Stimulated activated CD4-positive, alpha-beta T cell treated with anti-CD3 and anti-CD28 coated beads, Interleukin-4, amount 100 ng/mL, for 4 hours (primary cell): ENCODE measurements around the gene PPHLN1.

Source experiments
- DNase-seq, 2 experiments: peaks; one replicate each; pipeline ENCODE4 v3.0.0-alpha.2; 2020

Gene PPHLN1

DNA sequence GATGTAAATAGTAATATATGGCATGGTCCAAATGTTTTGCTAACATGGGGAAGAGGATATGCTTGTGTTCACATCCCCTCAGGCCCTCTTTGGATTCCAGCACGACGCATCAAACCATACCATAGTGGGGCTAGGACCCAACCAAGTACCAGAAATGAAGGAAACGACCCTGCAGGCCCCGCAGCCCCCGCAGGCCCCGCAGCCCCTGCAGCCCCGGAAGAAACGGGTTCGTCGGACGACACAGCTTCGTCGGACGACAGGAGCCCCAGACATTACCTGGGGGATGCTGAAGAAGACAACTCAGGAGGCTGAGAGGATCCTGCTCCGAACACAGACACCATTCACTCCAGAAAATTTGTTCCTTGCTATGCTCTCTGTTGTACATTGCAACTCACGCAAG is 119.9 kb downstream of the PPHLN1 start:
- DNase-seq: no peak

- no peak for DNase-seq
Observed at GRCh38 chr12:42446761-42447160, 120.8 kb downstream of the PPHLN1 start.

DNA sequence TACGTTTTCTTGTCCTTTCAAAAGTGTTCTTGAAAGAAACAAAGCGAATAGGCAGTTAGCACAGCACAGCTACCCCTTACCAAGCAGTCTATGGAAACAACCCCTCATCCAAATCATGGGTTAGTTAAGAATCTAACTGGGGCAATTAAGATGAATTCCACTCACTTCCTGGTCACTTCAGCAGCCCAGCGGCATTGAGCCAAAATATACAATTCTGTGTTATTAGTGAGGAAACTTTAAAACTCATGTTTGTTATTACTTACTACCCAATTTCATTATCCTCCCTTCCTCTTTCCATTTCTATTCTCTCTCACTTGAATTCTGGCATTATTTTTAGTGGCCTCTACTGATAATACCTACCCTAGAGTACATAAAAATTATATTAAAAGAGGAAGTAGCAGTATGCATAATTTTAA is 121.4 kb downstream of the PPHLN1 start:
- DNase-seq: no peak

DNA sequence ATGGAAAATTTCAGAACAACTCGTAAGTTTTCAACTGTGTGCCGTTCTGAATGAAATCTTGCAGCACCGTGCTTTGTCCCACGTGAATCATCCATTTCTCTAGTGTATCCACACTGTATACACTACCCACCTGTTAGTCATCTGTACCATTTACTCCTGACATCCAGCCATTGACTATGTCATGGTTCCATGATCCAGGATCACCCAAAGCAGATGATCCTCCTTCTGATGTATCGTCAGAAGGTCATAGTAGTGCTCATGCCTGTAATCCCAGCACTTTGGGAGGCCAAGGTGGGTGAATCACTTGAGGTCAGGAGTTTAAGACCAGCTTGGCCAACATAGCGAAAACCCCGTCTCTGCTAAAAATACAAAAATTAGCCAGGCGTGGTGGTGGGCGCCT is 122.9 kb downstream of the PPHLN1 start:
- no peak for DNase-seq

DNA sequence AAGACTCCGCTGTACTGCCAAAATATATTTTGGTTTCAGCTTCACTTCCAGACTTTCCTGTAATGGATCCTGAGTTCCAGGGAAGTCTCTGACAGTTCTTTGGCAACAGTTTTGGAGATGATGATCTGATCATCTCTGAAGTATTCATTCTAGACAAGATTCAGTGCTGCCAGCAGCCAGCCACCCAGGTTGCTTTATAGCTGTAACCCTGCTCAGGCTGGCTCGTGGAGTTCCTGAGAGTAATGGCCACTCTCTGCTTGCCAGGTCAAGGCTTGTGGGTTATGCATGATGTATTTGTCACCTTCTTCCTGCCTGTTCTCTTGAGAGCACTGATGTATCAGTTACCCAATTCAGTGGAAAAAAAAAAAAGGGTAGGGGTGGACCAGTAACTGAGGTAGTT is 124.3 kb downstream of the PPHLN1 start:
- DNase-seq: no peak

GRCh38 chr12:42458575-42458974 is 132.6 kb downstream of the PPHLN1 start:
- DNase-seq: no peak

GRCh38 chr12:42459336-42459847 is 133.4 kb downstream of the PPHLN1 start:
- DNase-seq: no peak

GRCh38 chr12:42462486-42462885 is 136.5 kb downstream of the PPHLN1 start:
- no peak for DNase-seq

DNA sequence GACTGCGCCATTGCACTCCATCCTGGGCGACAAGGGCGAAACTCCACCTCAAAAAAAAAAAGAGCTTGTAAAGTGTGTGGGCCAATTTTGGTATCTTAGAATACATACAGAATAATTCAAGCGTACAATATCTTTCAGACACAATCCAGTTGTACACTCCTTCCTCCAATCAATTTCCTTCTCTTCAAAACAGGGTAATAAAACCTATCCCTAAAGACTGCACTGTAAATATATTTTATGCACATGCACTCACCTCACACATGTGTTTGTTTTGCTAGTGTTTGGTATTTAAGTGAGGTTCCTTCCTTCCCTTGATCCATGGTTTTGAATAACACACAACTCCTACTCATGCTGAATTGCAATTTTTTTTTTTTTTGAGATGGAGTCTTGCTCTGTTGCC is 137.7 kb downstream of the PPHLN1 start:
- DNase-seq: no peak

GRCh38 chr12:42468341-42468821 is 142.4 kb downstream of the PPHLN1 start:
- DNase-seq: no peak

DNA sequence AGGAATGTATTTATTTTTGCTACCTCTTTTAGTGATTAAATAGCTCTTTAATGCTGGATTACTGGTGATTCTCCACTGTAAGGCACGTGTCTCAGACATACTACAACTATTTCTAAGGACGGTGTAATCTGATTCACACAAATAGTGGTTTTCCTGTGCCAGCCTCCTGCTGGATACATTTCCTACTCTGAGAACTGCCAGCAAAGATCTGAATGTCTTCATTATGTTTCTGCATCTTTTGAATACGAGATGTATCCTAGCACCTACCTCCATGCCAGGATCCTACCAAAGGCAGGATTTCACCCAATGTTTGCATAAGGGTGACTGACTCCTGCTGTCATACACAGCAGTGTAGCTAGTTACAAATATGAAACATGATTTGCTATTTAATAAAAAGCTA is 143.0 kb downstream of the PPHLN1 start:
- no peak for DNase-seq

DNA sequence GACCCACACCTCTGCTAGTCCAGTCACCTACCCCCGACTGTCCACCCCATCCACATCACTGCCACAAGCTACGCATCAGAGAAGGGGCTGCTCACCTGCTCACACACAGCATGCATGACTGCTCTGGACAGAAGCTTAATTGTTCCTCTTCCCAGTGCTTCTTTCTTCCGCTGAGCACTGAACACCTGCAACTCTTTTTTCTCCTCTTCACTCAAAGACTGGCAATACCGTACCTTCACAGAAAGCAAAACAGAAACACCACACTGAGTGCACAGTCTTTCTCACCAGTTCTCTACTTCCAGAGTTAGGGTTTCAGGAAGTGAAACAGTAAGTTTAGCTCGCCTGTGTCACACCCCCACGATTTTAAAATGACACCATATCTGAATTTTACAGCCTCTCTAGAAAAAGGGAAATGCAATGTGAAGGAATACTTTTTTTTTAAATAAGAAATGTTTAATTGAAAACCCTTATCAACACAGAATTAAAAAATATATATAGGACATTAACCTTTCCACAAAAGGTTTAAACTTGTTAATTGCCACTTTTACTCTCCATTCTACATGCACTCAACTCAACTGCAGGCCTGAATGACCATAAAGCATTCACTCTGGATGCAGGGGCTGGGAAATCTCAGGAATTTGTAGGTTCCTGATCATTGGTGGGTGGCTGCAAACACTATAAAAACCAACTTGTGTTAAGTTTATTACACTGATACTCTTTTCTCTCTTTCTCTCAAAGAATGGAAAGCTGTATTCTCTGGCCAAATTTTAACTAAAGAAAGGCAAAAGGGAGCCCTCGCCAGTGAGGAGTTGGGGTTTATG is 143.6 kb downstream of the PPHLN1 start:
- DNase-seq: no peak

DNA sequence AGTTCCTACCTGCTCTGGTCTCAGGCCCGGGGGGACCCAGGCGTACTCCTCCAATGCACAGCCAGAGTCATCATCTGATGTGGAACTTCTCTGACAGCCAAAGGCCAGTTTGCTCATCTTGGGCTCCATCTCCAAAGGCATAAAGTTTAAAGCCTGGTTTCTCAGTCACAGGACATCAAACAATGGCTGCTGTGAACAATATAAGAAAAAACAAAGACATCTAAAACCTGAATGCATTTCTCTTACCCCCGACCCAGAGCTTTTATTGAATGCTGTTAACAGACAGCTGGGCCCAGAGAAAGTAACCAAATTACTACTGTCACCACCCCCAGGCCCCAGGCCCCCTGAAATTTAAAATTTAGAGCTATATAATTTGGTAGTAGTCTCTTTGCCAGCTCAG is 146.4 kb downstream of the PPHLN1 start:
- DNase-seq: no peak

DNA sequence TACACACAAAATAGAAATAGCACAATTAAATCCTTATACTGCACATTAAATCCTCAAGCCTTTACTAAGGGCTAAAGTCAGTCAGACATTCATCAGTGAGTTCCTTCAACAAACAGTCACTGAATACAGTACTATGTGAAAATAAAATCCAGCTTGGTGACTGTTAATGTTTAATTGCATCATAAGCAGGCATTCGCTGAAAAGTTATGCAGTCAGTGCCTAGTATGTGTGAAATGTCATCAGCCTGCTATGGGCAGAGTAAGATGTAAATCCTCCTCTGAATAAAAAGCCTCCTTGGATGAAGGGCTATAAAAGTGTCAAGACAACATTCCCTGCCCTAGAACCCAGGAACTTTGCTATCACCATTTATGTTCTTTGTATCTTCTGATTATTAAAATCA is 147.2 kb downstream of the PPHLN1 start:
- no peak for DNase-seq

- no peak for DNase-seq
Observed at GRCh38 chr12:42473561-42473960, 147.6 kb downstream of the PPHLN1 start.

GRCh38 chr12:42474391-42474790 is 148.4 kb downstream of the PPHLN1 start:
- no peak for DNase-seq

GRCh38 chr12:42475106-42475505 is 149.1 kb downstream of the PPHLN1 start:
- no peak for DNase-seq

DNA sequence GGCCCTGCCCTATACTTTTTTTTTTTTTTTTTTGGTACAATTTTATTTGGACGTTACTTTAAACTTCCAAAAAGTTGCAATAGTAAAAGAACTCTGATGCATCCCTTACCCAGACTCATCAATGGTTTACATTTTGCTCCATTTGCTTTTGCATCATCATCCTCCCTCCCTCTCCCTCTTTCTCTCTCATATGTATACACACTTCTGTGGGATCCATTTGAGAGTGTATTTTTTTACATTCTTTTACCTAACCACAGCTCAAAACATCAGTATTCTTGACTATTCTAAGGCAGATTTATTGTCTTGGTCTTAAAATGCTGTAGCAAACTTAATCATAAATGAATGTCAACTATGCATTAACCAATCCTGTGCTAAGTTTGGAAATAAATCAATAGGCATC is 152.0 kb downstream of the PPHLN1 start:
- no peak for DNase-seq

DNA sequence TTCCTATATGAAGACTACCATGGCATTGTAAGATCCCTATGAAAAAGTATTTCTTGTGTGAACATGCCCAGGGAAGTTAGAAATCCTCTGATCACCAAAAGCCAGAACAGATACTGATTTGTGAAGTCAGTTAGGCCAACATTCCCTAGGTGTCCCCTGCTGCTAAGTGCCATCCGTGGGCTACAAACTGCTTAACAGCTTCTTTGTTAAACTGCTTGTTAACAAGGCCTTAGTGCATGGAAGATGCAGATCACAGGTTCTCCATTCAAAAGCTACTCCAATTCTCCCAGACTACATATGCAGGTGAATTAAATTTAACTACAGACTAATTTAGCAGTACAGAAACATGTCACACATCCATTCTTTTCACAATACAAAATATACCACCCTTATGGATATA is 155.4 kb downstream of the PPHLN1 start:
- DNase-seq: no peak

DNA sequence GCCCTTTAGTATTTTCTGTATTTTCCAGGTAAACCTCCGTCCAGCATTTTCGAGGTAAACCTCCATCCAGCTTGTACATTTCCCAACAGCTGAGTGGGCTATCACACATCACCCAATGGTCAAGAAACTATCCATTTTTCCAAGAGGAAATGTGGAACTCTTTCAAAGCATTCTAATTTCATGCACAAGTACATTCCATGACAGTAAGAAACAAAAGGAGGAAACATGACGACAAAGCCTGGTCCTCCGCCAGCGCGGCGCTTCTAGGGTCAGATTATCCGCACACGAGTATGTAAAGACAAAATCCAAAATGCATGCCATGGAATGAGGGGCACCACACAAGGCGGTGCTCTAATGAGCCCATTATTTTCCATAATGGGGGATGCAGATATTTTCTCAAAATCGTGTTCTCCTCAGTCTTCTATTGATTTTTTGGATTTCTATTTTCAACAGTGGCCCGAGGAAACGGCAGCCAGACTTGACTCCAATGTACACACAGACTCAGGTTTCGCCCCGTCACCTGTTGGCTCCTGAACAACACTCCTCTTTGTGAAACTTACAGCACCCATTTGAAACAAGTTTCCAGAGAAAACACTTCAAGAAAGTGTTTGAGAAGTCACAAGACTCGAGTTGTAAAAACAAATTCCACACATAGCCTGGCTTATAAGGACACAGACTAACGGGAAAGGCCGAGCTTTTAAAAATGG is 156.2 kb downstream of the PPHLN1 start:
- DNase-seq: no peak

DNA sequence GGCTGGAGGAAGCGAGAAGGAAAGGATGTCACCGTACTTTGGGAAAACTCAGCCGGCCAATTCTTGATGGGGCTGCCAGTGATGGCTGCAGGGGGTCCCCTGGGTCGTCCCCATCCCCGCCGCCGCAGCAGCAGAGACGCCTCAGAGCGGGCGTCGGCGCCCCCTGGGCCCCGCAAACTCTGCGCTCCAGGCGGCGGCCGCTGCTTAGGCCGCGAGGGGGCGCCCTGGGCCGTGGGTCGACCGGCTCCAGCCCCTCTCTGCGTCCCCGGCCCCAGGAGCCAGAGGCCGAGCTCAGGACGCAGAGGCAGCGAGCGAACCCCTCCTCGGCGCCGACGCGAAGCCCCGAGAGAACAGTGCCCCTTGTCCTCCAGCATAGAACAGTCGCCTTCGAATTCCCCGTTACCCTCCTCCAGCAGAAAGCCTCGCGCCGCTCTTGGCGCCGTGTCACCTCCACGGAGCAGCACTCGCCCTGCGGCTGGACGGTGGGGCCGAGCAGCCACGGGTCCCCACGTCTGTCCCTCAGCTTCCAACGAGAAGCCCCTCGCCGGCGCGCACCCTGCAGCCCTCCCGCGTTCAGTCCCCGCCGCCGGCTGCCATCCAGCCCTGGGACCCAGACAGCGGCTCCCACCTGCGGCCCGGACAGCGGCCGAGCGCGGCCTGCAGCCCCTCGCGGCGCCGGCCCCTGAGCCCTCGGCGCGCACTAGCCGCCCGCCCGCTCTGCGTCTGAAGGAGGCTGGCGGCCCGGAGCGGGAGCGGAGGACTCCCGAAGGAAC is 157.0 kb downstream of the PPHLN1 start:
- DNase-seq: peak in 1 of 2 experiments; percentile 59

GRCh38 chr12:42483521-42483790 is 157.5 kb downstream of the PPHLN1 start:
- peak; percentile 19 to 28 for DNase-seq

GRCh38 chr12:42484996-42485395 is 159.0 kb downstream of the PPHLN1 start:
- no peak for DNase-seq

DNA sequence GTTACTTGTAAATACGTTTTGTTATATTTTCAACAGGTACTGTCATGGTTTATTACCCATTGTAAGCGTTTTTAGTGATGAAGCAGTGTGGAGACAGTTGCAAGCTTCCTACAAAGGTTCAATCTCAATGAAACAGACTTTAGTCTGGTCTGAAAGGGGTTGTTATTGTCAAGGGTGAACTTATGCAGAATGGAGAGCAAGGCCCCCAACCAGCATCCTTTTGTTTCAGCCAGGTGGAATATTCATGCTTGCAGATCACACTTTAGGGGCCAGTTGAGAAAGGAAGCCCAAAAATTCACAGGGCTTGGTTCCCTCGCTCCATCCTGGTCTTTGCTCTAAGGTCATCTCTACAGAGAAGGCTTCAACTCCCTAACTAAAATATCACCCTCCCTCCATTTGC is 159.9 kb downstream of the PPHLN1 start:
- DNase-seq: no peak
